Measurements from ENCODE around the gene LMAN2L.

Gene LMAN2L

GRCh38 chr2:96694816-96695455, 44.9 kb downstream of the LMAN2L start:
- no peak overlapping the region for H3K27ac ChIP-seq
- no peak for TF ChIP-seq CTCF (conservative IDR thresholded peaks at IDR 0.05)

- no peak for TF ChIP-seq CTCF (conservative IDR thresholded peaks at IDR 0.05)
- H3K27ac ChIP-seq, result no peak overlapping the region
Measured at GRCh38 chr2:96694279-96694678, 45.6 kb downstream of the LMAN2L start.

- no peak for TF ChIP-seq CTCF (conservative IDR thresholded peaks at IDR 0.05)
- no peak overlapping the region for H3K27ac ChIP-seq
Measured at GRCh38 chr2:96693286-96694200, 46.3 kb downstream of the LMAN2L start.

GRCh38 chr2:96692094-96692971, 47.5 kb downstream of the LMAN2L start:
- TF ChIP-seq CTCF (conservative IDR thresholded peaks at IDR 0.05), result no peak

GRCh38 chr2:96691022-96691612, 48.7 kb downstream of the LMAN2L start:
- TF ChIP-seq CTCF (conservative IDR thresholded peaks at IDR 0.05), result no peak
- H3K27ac ChIP-seq, result no peak overlapping the region

More at GRCh38 chr2:96692094-96692971, 47.5 kb downstream of the LMAN2L start:
- no peak overlapping the region for H3K27ac ChIP-seq

- no peak for TF ChIP-seq CTCF (conservative IDR thresholded peaks at IDR 0.05)
- no peak overlapping the region for H3K27ac ChIP-seq
Measured at GRCh38 chr2:96690306-96691021, 49.4 kb downstream of the LMAN2L start.
